Testis (tissue), 3 donors: ENCODE data around the gene GABARAP. TPM values are rescaled to one million over a fixed set of nuclear protein-coding genes. Genes with fewer than 3 reads are reported as not detected.

ENCODE experiments used
- DNase-seq: peaks from one replicate; pipeline ENCODE4 v3.0.0-alpha.2; 2019
- H3K27ac ChIP-seq, 2 donors: fragments of 200-600 bp; sonication (generic); one replicate each; pipeline ENCODE4 v1.5.1; 2019
- H3K27me3 ChIP-seq: fragments of 200-600 bp; sonication (generic); one replicate; pipeline ENCODE4 v1.5.1; 2019
- H3K36me3 ChIP-seq: fragments of 200-600 bp; sonication (generic); one replicate; pipeline ENCODE4 v1.5.1; 2017; ENCODE audit warnings: low read depth; ENCODE audit errors: missing control alignments
- H3K4me1 ChIP-seq: fragments of 200-600 bp; sonication (generic); one replicate; pipeline ENCODE4 v1.5.1; 2019
- H3K4me3 ChIP-seq, 2 donors: fragments of 200-600 bp; sonication (generic); one replicate each; pipeline ENCODE4 v1.5.1; 2017 to 2019
- H3K9me3 ChIP-seq: fragments of 200-600 bp; sonication (generic); one replicate; pipeline ENCODE4 v1.5.1; 2017
- CTCF ChIP-seq, 3 experiments: fragments of 450-650 bp in 2 of 3; fragments of 200-600 bp in 1 of 3; sonication (generic) in 1 of 3; IDR thresholded peaks; one replicate each; pipeline ENCODE4 v1.5.1; 2016 to 2019; ENCODE audit warnings: antibody characterized with exemption in 3 of 3, mild to moderate bottlenecking in 2 of 3, moderate library complexity in 1 of 3
- POLR2A ChIP-seq: fragments of 450-650 bp; IDR thresholded peaks from one replicate; pipeline ENCODE4 v1.6.1; 2017; ENCODE audit warnings: antibody characterized with exemption, mild to moderate bottlenecking, moderate library complexity
- WGBS, 2 donors: methylation state at CpG; one replicate each; pipeline ENCODE4 v1.1.5; 2018; 5-methylcytosine and 5-hydroxymethylcytosine counted together
- intact Hi-C: fragments of 100-400 bp; cut with DNase I; formaldehyde crosslinking; loops from one replicate; pipeline ENCODE4 v1.15.1; 2023; ENCODE audit warnings: low total_unique reads
- polyA plus RNA-seq: library from polyadenylated mRNA; stranded (reverse); fragments of 350-450 nt; fragmentation: Illumina TruSeq; extraction: RNeasy Lipid Tissue Mini Kit (QIAGEN cat#74804); gene quantifications from one replicate; pipeline ENCODE4 v1.2.3, GENCODE V29; 2014; ENCODE audit warnings: low read depth, low replicate concordance; ENCODE audit not compliant: insufficient read depth
- total RNA-seq, 2 donors: library from RNA; depleted of rRNA; stranded (reverse); fragments of >200 nt; gene quantifications; one replicate each; pipeline ENCODE4 v1.2.3, GENCODE V29; 2016

Gene GABARAP
- total and polyA plus RNA-seq, 3 donors from 2014 or later: 521 to 1,171 (median 683) TPM

DNA sequence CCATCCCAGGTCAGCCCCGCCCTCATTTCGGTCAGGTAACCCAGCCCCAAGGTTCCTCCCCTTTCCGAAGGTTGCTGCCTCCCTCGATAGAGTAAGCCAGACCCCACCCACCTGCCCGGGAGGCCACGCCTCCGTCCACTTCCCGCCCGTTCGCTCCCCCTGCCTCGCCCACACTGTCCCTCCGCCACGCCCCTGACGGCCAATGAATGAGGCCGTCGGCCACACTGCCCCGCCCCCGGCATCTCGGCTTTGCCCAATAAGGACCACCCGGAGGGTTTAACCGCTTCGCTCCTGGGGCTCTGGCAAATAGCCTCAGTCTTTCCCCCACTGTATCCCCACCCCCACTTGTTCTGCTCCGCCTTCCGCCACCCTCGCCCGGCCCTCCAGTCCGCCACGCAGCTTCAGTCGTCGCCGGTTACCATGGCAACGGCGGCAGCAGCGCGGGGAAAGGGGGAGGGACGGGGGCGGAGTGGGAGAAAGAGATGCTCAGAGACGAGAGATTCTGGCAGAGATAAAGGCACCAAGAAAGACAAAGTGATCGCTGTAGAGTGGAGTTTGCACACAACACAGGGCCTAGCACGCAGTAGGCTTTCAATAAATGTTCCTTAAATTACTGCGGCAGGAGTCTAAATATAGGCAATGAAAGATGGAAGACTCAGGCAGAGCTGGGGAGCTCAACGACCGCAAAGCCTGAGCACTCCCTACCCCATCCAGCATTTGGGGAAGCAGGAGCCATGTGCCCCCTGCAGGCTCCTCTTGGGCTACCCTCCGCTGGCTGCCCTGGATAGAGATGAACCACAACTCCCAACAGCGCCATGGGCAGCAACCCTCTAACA, 27.7 kb downstream of the GABARAP start:
- 0 to 1% methylated on average over 35 to 45 of the region's 45 CpGs for WGBS, 2 donors
- no peaks in the 10 kb centered on the region for H3K27me3 ChIP-seq
- TF ChIP-seq POLR2A (no peak), CTCF (IDR thresholded peaks at IDR 0.05) (peak; percentile 10 to 42 (median 13))
- peaks cover 29% of the 10 kb centered on the region for H3K4me1 ChIP-seq
- DNase-seq: peak; percentile 96
- H3K4me3 ChIP-seq: peak overlapping the region; percentile 29 to 64
- H3K36me3 ChIP-seq: no peaks in the 10 kb centered on the region
- H3K9me3 ChIP-seq: no peaks in the 10 kb centered on the region
- intact Hi-C loops: no loop called here
- peak overlapping the region; percentile 51 to 53 for H3K27ac ChIP-seq

GRCh38 chr17:7213895-7214299, 28.4 kb downstream of the GABARAP start:
- Histone ChIP-seq H3K36me3 (no peaks in the 10 kb centered on the region), H3K9me3 (no peaks in the 10 kb centered on the region), H3K27ac (peak overlapping the region; percentile 51 to 53), H3K27me3 (no peaks in the 10 kb centered on the region), H3K4me1 (peaks cover 23% of the 10 kb centered on the region), H3K4me3 (peak overlapping the region; percentile 29 to 64)
- intact Hi-C loops: no loop called here
- peak; percentile 86 for DNase-seq
- WGBS, 2 donors: 4 to 9% methylated on average over 14 to 15 of the region's 15 CpGs
- TF ChIP-seq POLR2A (no peak), CTCF (IDR thresholded peaks at IDR 0.05) (peak in 1 of 3 experiments; percentile 31)

DNA sequence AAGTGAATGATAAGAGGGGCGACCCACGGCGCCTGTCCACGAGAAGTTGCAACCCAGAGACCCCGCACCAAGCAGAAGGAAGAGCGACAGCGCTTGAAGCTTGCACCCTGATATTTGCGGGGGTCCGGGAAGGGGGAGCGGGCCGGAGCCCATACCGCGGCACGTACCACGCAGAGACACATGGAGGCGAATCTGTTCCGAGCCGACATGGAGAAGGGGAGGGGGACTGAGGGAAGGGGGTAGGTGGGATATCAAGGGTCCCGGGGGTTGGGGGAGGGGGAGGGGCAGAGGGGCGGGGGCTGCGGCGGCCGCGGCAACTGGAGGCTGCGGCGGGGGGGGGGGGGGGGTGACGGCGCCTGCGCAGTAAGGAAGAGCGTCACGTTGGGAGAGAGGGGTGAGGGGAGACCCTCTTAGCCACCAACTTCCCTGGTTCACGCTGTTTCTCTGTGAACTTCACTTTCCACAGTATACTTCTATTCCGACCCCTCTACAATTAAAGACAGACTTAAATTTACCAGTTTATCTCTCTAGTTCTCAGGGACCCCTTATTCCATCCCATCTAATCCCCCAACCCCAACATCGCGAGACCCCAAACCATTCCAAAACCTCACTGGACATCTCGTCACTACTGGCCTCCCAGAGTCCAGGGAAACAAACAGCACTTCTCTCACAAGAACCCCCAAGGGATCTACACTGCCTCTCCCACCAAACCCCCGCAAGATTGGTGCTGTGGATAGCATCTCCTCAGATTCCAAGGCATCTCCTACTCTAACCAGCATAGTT, 30.6 kb downstream of the GABARAP start:
- Histone ChIP-seq H3K27me3 (no peaks in the 10 kb centered on the region), H3K9me3 (no peaks in the 10 kb centered on the region), H3K36me3 (no peaks in the 10 kb centered on the region), H3K4me3 (no peak overlapping the region), H3K27ac (no peak overlapping the region), H3K4me1 (peaks cover 37% of the 10 kb centered on the region)
- TF ChIP-seq POLR2A (no peak), CTCF (IDR thresholded peaks at IDR 0.05) (no peak)
- DNase-seq: no peak
- WGBS, 2 donors: 29 to 32% methylated on average over 34 to 36 of the region's 37 CpGs
- intact Hi-C loops: no loop called here

GRCh38 chr17:7208754-7209460, 33.3 kb downstream of the GABARAP start:
- no peak for DNase-seq
- intact Hi-C loops: no loop called here
- WGBS, 2 donors: 76 to 83% methylated on average over 8 to 9 of the region's 9 CpGs
- Histone ChIP-seq H3K9me3 (no peaks in the 10 kb centered on the region), H3K4me3 (no peak overlapping the region), H3K27me3 (no peaks in the 10 kb centered on the region), H3K27ac (no peak overlapping the region), H3K36me3 (no peaks in the 10 kb centered on the region), H3K4me1 (peaks cover 43% of the 10 kb centered on the region)
- TF ChIP-seq CTCF (IDR thresholded peaks at IDR 0.05): no peak
- no peak for TF ChIP-seq POLR2A
